GM11168 (cell line): ENCODE data around the gene ANO1.

ENCODE experiments used
- in situ Hi-C: fragments of 300-500 bp; cut with MboI; formaldehyde crosslinking; loops from one replicate; pipeline ENCODE4 v1.12.0; 2022; ENCODE audit warnings: low sequenced_read_pairs; ENCODE audit not compliant: unreplicated experiment

Gene ANO1

GRCh38 chr11:70229737-70230136 is 151.6 kb downstream of the ANO1 start:
- in situ Hi-C loops, result no loop called here

- in situ Hi-C loops, result no loop called here
Measured at GRCh38 chr11:70230151-70230839, 152.2 kb downstream of the ANO1 start.

- in situ Hi-C loops, result no loop called here
Measured at GRCh38 chr11:70230840-70231710, 153.0 kb downstream of the ANO1 start.

GRCh38 chr11:70233034-70233433 is 154.9 kb downstream of the ANO1 start:
- in situ Hi-C loops, result no loop called here

GRCh38 chr11:70233511-70233934 is 155.4 kb downstream of the ANO1 start:
- in situ Hi-C loops, result no loop called here

GRCh38 chr11:70233962-70234361 is 155.8 kb downstream of the ANO1 start:
- in situ Hi-C loops, result no loop called here
